Endodermal cell (in vitro differentiated cells): Measurements from ENCODE around the gene LPP. TPM values are rescaled to one million over a fixed set of nuclear protein-coding genes. Genes with fewer than 3 reads are reported as not detected.

ENCODE experiments used
- DNase-seq: peaks from one replicate; pipeline ENCODE4 v3.0.0-alpha.2; 2017
- H3K27ac ChIP-seq: 2 replicates; pipeline ENCODE4 v1.5.1; 2013; ENCODE audit warnings: mild to moderate bottlenecking, low read depth, low read length, moderate library complexity
- H3K27me3 ChIP-seq: 2 replicates; pipeline ENCODE4 v1.6.1; 2013; ENCODE audit warnings: mild to moderate bottlenecking, low read length, moderate library complexity; ENCODE audit not compliant: insufficient read depth, control insufficient read depth, poor library complexity, severe bottlenecking
- H3K36me3 ChIP-seq: 2 replicates; pipeline ENCODE4 v1.7.0; 2013; ENCODE audit warnings: mild to moderate bottlenecking, low read length, moderate library complexity; ENCODE audit not compliant: control insufficient read depth, insufficient read depth
- H3K4me1 ChIP-seq: one replicate; pipeline ENCODE4 v1.7.0; 2013; ENCODE audit warnings: low read length; ENCODE audit not compliant: control insufficient read depth, insufficient read depth
- H3K4me3 ChIP-seq: 2 replicates; pipeline ENCODE4 v1.5.1; 2013; ENCODE audit warnings: mild to moderate bottlenecking, low read length, moderate library complexity
- H3K9ac ChIP-seq: 2 replicates; pipeline ENCODE4 v1.6.1; 2013; ENCODE audit warnings: mild to moderate bottlenecking, low read length, moderate library complexity; ENCODE audit not compliant: poor library complexity, severe bottlenecking; ENCODE audit errors: extremely low read depth
- H3K9me3 ChIP-seq: 2 replicates; pipeline ENCODE4 v1.6.1; 2013; ENCODE audit warnings: mild to moderate bottlenecking, low read length, moderate library complexity; ENCODE audit not compliant: control insufficient read depth
- H3K27ac Mint-ChIP-seq: 2 replicates; pipeline ENCODE4 v1.8.0; 2020; ENCODE audit warnings: mixed read lengths
- H3K27me3 Mint-ChIP-seq: 2 replicates; pipeline ENCODE4 v1.8.0; 2021; ENCODE audit warnings: mild to moderate bottlenecking, mixed read lengths; ENCODE audit not compliant: insufficient read depth
- H3K36me3 Mint-ChIP-seq: 2 replicates; pipeline ENCODE4 v1.8.0; 2020; ENCODE audit warnings: low read depth, mixed read lengths
- H3K4me1 Mint-ChIP-seq: 2 replicates; pipeline ENCODE4 v1.8.0; 2020; ENCODE audit warnings: mixed read lengths
- H3K4me3 Mint-ChIP-seq: 2 replicates; pipeline ENCODE4 v1.8.0; 2020; ENCODE audit warnings: mild to moderate bottlenecking, moderate library complexity, mixed read lengths
- H3K9me3 Mint-ChIP-seq: 2 replicates; pipeline ENCODE4 v1.8.0; 2020; ENCODE audit warnings: mild to moderate bottlenecking, mixed read lengths
- CTCF ChIP-seq: fragments of 200-600 bp; sonication (generic); conservative IDR thresholded peaks from 2 replicates; pipeline ENCODE4 v1.5.0; 2021; ENCODE audit warnings: antibody characterized with exemption, mild to moderate bottlenecking
- WGBS, 2 experiments: methylation state at CpG; one replicate each; pipeline versions ENCODE4 v1.1.5 to v1.1.7; 2013; ENCODE audit warnings: missing lambda C conversion rate in 2 of 2, mixed read lengths in 1 of 2; ENCODE audit not compliant: insufficient coverage in 1 of 2, insufficient read length in 1 of 2; 5-methylcytosine and 5-hydroxymethylcytosine counted together
- total RNA-seq, 2 donors: library from RNA; stranded (reverse); fragmentation: NEBNext Ultra II Directional in 1 of 2; extraction: Animal tissue kit (Norgen Biotek cat#: 25700) in 1 of 2; gene quantifications; 2 replicates in 1 of 2; 3 replicates in 1 of 2; pipeline ENCODE4 v1.2.1, GENCODE V29; 2021

Gene LPP
- total RNA-seq, 2 donors from 2014 or later = 78.0 to 105 TPM

- H3K4me1 ChIP-seq = no peaks in the 10 kb centered on the region
- no peak overlapping the region for H3K27ac ChIP-seq
- peaks cover 14% of the 10 kb centered on the region for H3K9me3 ChIP-seq
- H3K27me3 ChIP-seq = no peaks in the 10 kb centered on the region
- no peak for TF ChIP-seq CTCF
- peaks cover 27% of the 10 kb centered on the region for H3K36me3 Mint-ChIP-seq
- no peak overlapping the region for H3K27ac Mint-ChIP-seq
- H3K9ac ChIP-seq = no peak overlapping the region
- DNase-seq = no peak
- no peaks in the 10 kb centered on the region for H3K4me1 Mint-ChIP-seq
- H3K27me3 Mint-ChIP-seq = no peaks in the 10 kb centered on the region
- H3K36me3 ChIP-seq = peaks cover 7% of the 10 kb centered on the region
- H3K9me3 Mint-ChIP-seq = peaks cover 38% of the 10 kb centered on the region
- H3K4me3 ChIP-seq = no peak overlapping the region
- H3K4me3 Mint-ChIP-seq = no peak overlapping the region
Measured at GRCh38 chr3:188380722-188381121, 226.8 kb downstream of the LPP start.

GRCh38 chr3:188383748-188384147, 229.8 kb downstream of the LPP start:
- H3K36me3 Mint-ChIP-seq = peaks cover 12% of the 10 kb centered on the region
- peaks cover 11% of the 10 kb centered on the region for H3K9me3 Mint-ChIP-seq
- 92 to 100% methylated on average over 1 to 3 of the region's 3 CpGs for WGBS, 2 experiments
- DNase-seq = no peak
- H3K27me3 Mint-ChIP-seq = no peaks in the 10 kb centered on the region
- H3K9ac ChIP-seq = no peak overlapping the region
- H3K9me3 ChIP-seq = peaks cover 11% of the 10 kb centered on the region
- no peak overlapping the region for H3K27ac ChIP-seq
- peaks cover 4% of the 10 kb centered on the region for H3K36me3 ChIP-seq
- H3K4me1 ChIP-seq = no peaks in the 10 kb centered on the region
- H3K27me3 ChIP-seq = no peaks in the 10 kb centered on the region
- no peak for TF ChIP-seq CTCF
- no peak overlapping the region for H3K4me3 Mint-ChIP-seq
- H3K4me1 Mint-ChIP-seq = no peaks in the 10 kb centered on the region
- no peak overlapping the region for H3K27ac Mint-ChIP-seq
- H3K4me3 ChIP-seq = no peak overlapping the region

GRCh38 chr3:188385295-188385694, 231.3 kb downstream of the LPP start:
- no peak overlapping the region for H3K27ac Mint-ChIP-seq
- TF ChIP-seq CTCF = no peak

More at GRCh38 chr3:188385295-188385694, 231.3 kb downstream of the LPP start:
- no peak overlapping the region for H3K4me3 ChIP-seq
- no peaks in the 10 kb centered on the region for H3K4me1 ChIP-seq
- no peaks in the 10 kb centered on the region for H3K27me3 ChIP-seq
- WGBS, 2 experiments = 90% methylated on average over 4 of the region's 4 CpGs; no CpG with 5 or more reads in 1 of the 2 experiments
- peaks cover 1% of the 10 kb centered on the region for H3K36me3 Mint-ChIP-seq
- no peaks in the 10 kb centered on the region for H3K27me3 Mint-ChIP-seq
- no peak overlapping the region for H3K4me3 Mint-ChIP-seq
- DNase-seq = no peak
- H3K9me3 ChIP-seq = no peaks in the 10 kb centered on the region
- H3K36me3 ChIP-seq = no peaks in the 10 kb centered on the region
- no peak overlapping the region for H3K27ac ChIP-seq
- peaks cover 7% of the 10 kb centered on the region for H3K4me1 Mint-ChIP-seq
- H3K9ac ChIP-seq = no peak overlapping the region
- no peaks in the 10 kb centered on the region for H3K9me3 Mint-ChIP-seq
